ENCODE measurements around the gene PPM1F.

- TF ChIP-seq, protein P1, sequence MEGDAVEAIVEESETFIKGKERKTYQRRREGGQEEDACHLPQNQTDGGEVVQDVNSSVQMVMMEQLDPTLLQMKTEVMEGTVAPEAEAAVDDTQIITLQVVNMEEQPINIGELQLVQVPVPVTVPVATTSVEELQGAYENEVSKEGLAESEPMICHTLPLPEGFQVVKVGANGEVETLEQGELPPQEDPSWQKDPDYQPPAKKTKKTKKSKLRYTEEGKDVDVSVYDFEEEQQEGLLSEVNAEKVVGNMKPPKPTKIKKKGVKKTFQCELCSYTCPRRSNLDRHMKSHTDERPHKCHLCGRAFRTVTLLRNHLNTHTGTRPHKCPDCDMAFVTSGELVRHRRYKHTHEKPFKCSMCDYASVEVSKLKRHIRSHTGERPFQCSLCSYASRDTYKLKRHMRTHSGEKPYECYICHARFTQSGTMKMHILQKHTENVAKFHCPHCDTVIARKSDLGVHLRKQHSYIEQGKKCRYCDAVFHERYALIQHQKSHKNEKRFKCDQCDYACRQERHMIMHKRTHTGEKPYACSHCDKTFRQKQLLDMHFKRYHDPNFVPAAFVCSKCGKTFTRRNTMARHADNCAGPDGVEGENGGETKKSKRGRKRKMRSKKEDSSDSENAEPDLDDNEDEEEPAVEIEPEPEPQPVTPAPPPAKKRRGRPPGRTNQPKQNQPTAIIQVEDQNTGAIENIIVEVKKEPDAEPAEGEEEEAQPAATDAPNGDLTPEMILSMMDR (IDR thresholded peaks at IDR 0.05), result no peak
- TF ChIP-seq POLR2A (IDR thresholded peaks at IDR 0.05), result no peak
Measured at GRCh38 chr22:21994881-21995444, 42.3 kb upstream of the PPM1F start.
